Activated CD4-positive, alpha-beta T cell treated with anti-CD3 and anti-CD28 coated beads, Interleukin-2, amount 50 U/mL, for 4 hours (primary cell): ENCODE measurements around the gene KIZ.
"Not testable (repeated sequence)": the region's sequence is repeated elsewhere in the genome, so short reads cannot be mapped to it uniquely, and the experiment has no call there.

Experiments
- DNase-seq, 2 experiments: peaks; one replicate each; pipeline ENCODE4 v3.0.0-alpha.2; 2020

KIZ gene

GRCh38 chr20:21141825-21142224 lies 15.9 kb downstream of the KIZ start:
- no peak for DNase-seq

- no peak for DNase-seq
Measured at GRCh38 chr20:21143194-21143890, 17.5 kb downstream of the KIZ start.

GRCh38 chr20:21145424-21145823 lies 19.5 kb downstream of the KIZ start:
- no peak for DNase-seq

GRCh38 chr20:21146215-21146614 lies 20.3 kb downstream of the KIZ start:
- no peak for DNase-seq

- no peak for DNase-seq
Measured at GRCh38 chr20:21147593-21147992, 21.7 kb downstream of the KIZ start.

GRCh38 chr20:21149344-21149743 lies 23.5 kb downstream of the KIZ start:
- no peak for DNase-seq

GRCh38 chr20:21151791-21152190 lies 25.9 kb downstream of the KIZ start:
- DNase-seq: no peak

- no peak for DNase-seq
Measured at GRCh38 chr20:21154692-21155091, 28.8 kb downstream of the KIZ start.

- DNase-seq: no peak
Measured at GRCh38 chr20:21155268-21155667, 29.4 kb downstream of the KIZ start.

GRCh38 chr20:21156266-21156665 lies 30.4 kb downstream of the KIZ start:
- no peak for DNase-seq

- DNase-seq: no peak
Measured at GRCh38 chr20:21157006-21157405, 31.1 kb downstream of the KIZ start.

- no peak for DNase-seq
Measured at GRCh38 chr20:21159658-21160380, 33.9 kb downstream of the KIZ start.

GRCh38 chr20:21161926-21162325 lies 36.0 kb downstream of the KIZ start:
- DNase-seq: no peak

GRCh38 chr20:21162631-21163030 lies 36.7 kb downstream of the KIZ start:
- DNase-seq: no peak

GRCh38 chr20:21166801-21167200 lies 40.9 kb downstream of the KIZ start:
- DNase-seq: no peak

- no peak for DNase-seq
Measured at GRCh38 chr20:21167261-21167660, 41.4 kb downstream of the KIZ start.

- DNase-seq: not testable (repeated sequence)
Measured at GRCh38 chr20:21168061-21168460, 42.2 kb downstream of the KIZ start.

- no peak for DNase-seq
Measured at GRCh38 chr20:21172626-21173025, 46.7 kb downstream of the KIZ start.

- no peak for DNase-seq
Measured at GRCh38 chr20:21173485-21173884, 47.6 kb downstream of the KIZ start.

GRCh38 chr20:21174516-21175239 lies 48.8 kb downstream of the KIZ start:
- DNase-seq: no peak

GRCh38 chr20:21175433-21175832 lies 49.6 kb downstream of the KIZ start:
- DNase-seq: no peak

GRCh38 chr20:21177767-21178166 lies 51.9 kb downstream of the KIZ start:
- DNase-seq: no peak

GRCh38 chr20:21179757-21180156 lies 53.9 kb downstream of the KIZ start:
- DNase-seq: no peak

- DNase-seq: no peak
Measured at GRCh38 chr20:21180248-21180647, 54.4 kb downstream of the KIZ start.
